HepG2 (cell line): ENCODE results near the gene EHD1. TPM values are rescaled to one million over a fixed set of nuclear protein-coding genes. Genes with fewer than 3 reads are reported as not detected.

Source experiments
- ATAC-seq: fragments of 200-7000 bp; cut with Tn5 transposase; 3 replicates; pipeline ENCODE4 v1.9.1; 2020; ENCODE audit warnings: mild to moderate bottlenecking, moderate library complexity
- BruUV-seq: library from RNA; stranded (reverse); fragments of 400-500 nt; replicated peaks from 2 replicates; lab custom pipeline; 2021; lab: Mats Ljungman, UMichigan
- CTCF ChIA-PET: fragments of 300-600 bp; formaldehyde crosslinking; extraction: SDS; loops from one replicate; lab custom pipeline; 2021; ENCODE audit warnings: low total read pairs, inconsistent platforms, low intra/inter-chr PET ratio; lab: Yijun Ruan, JAX
- POLR2A ChIA-PET: fragments of 350-600 bp; sonication (Branson Sonifier 250); formaldehyde crosslinking; loops from one replicate; lab custom pipeline; 2020; ENCODE audit warnings: antibody characterized with exemption, inconsistent platforms; lab: Yijun Ruan, JAX
- DNase-seq: peaks from one replicate; pipeline ENCODE4 v3.0.0-alpha.2; 2015; ENCODE audit warnings: low spot score
- FAIRE-seq: peaks from 3 replicates; lab custom pipeline; 2011; peaks lifted over from hg19 to GRCh38; lab: Jason Lieb, UNC
- H2AFZ ChIP-seq: one replicate; pipeline ENCODE4 v1.6.1; 2011; ENCODE audit warnings: low read length, inconsistent platforms
- H3K27ac ChIP-seq: fragments of 300-600 bp; 3 replicates; pipeline ENCODE4 v1.8.0; 2011; ENCODE audit warnings: mixed run types, mild to moderate bottlenecking, mixed read lengths, low read length, inconsistent platforms; ENCODE audit not compliant: insufficient read depth; ENCODE audit errors: extremely low read length
- H3K27me3 ChIP-seq, 2 experiments: fragments of 200-600 bp in 1 of 2; 2 replicates in 1 of 2; 3 replicates in 1 of 2; pipeline versions ENCODE4 v1.6.0 to v1.8.0; 2011; ENCODE audit warnings: low read length in 2 of 2, mild to moderate bottlenecking in 2 of 2, moderate library complexity in 2 of 2, inconsistent platforms in 1 of 2; ENCODE audit not compliant: insufficient read depth in 2 of 2, control insufficient read depth in 1 of 2
- H3K36me3 ChIP-seq, 2 experiments: fragments of 200-600 bp in 1 of 2; replicated peaks in 1 of 2; 2 replicates in 1 of 2; 3 replicates in 1 of 2; pipeline versions ENCODE4 v1.5.1 to v1.8.0; 2011; ENCODE audit warnings: low read length in 2 of 2, inconsistent platforms in 1 of 2; ENCODE audit not compliant: insufficient read depth in 2 of 2, control insufficient read depth in 1 of 2
- H3K4me1 ChIP-seq: 2 replicates; pipeline ENCODE4 v1.5.1; 2012; ENCODE audit warnings: low read length, inconsistent platforms; ENCODE audit not compliant: insufficient read depth
- H3K4me2 ChIP-seq: 2 replicates; pipeline ENCODE4 v1.6.0; 2011; ENCODE audit warnings: low read depth, low read length, inconsistent platforms
- H3K4me3 ChIP-seq, 3 experiments: fragments of 200-600 bp in 1 of 3; sonication (generic), shearing (Covaris generic) in 1 of 3; replicated peaks in 1 of 3; 2 replicates each; pipeline ENCODE4 v1.5.1; 2011 to 2016; ENCODE audit warnings: low read length in 3 of 3, inconsistent platforms in 2 of 3, low read depth in 2 of 3, mild to moderate bottlenecking in 2 of 3, control low read depth in 1 of 3, mixed read lengths in 1 of 3; ENCODE audit not compliant: insufficient read depth in 1 of 3
- H3K79me2 ChIP-seq: one replicate; pipeline ENCODE4 v1.6.1; 2011; ENCODE audit warnings: low read length, inconsistent platforms; ENCODE audit not compliant: insufficient read depth
- H3K9ac ChIP-seq: 2 replicates; pipeline ENCODE4 v1.6.0; 2011; ENCODE audit warnings: mild to moderate bottlenecking, low read depth, low read length, inconsistent platforms; ENCODE audit not compliant: insufficient read depth
- H3K9me3 ChIP-seq: 2 replicates; pipeline ENCODE4 v1.5.1; 2012; ENCODE audit warnings: mild to moderate bottlenecking, low read length
- H4K20me1 ChIP-seq: 2 replicates; pipeline ENCODE4 v1.6.0; 2011; ENCODE audit warnings: inconsistent platforms, mild to moderate bottlenecking, low read length, moderate library complexity; ENCODE audit not compliant: insufficient read depth
- DNMT1 ChIP-seq: sonication (generic); formaldehyde crosslinking; IDR thresholded peaks from 2 replicates; pipeline ENCODE4 v1.5.1; 2020; ENCODE audit warnings: mild to moderate bottlenecking, missing genetic modification reagents
- IRX3 ChIP-seq: sonication (generic); formaldehyde crosslinking; IDR thresholded peaks from 2 replicates; pipeline ENCODE4 v1.8.1; 2023; ENCODE audit warnings: mild to moderate bottlenecking, low read depth, missing genetic modification reagents, borderline replicate concordance
- MIER3 ChIP-seq: IDR thresholded peaks from 2 replicates; pipeline ENCODE4 v1.6.1; 2016; ENCODE audit warnings: missing compliant biosample characterization, borderline replicate concordance
- RFX1 ChIP-seq: fragments of 450-650 bp; IDR thresholded peaks from 2 replicates; pipeline ENCODE4 v1.6.1; 2017
- RNF219 ChIP-seq: sonication (generic); formaldehyde crosslinking; IDR thresholded peaks from 2 replicates; pipeline ENCODE4 v1.5.0; 2020; ENCODE audit warnings: mild to moderate bottlenecking, missing genetic modification reagents
- SMAD9 ChIP-seq: sonication (generic); formaldehyde crosslinking; IDR thresholded peaks from 2 replicates; pipeline ENCODE4 v1.5.1; 2020; ENCODE audit warnings: mild to moderate bottlenecking, missing genetic modification reagents
- SOX6 ChIP-seq, 2 experiments: fragments of 450-650 bp in 1 of 2; sonication (generic) in 1 of 2; formaldehyde crosslinking in 1 of 2; IDR thresholded peaks; 2 replicates each; pipeline versions ENCODE4 v1.4.0 to v1.6.1; 2017 to 2020; ENCODE audit warnings: antibody characterized with exemption in 1 of 2, mild to moderate bottlenecking in 1 of 2, missing genetic modification reagents in 1 of 2
- TFAP4 ChIP-seq: sonication (generic); IDR thresholded peaks from 2 replicates; pipeline ENCODE4 v1.6.1; 2016; ENCODE audit warnings: low read depth, borderline replicate concordance
- TGIF2 ChIP-seq: IDR thresholded peaks from 2 replicates; pipeline ENCODE4 v1.6.1; 2016; ENCODE audit warnings: control low read depth, missing compliant biosample characterization
- TIGD3 ChIP-seq: sonication (generic); formaldehyde crosslinking; IDR thresholded peaks from 2 replicates; pipeline ENCODE4 v1.5.1; 2020; ENCODE audit warnings: mild to moderate bottlenecking, missing genetic modification reagents, borderline replicate concordance
- ZBTB44 ChIP-seq: sonication (generic); formaldehyde crosslinking; IDR thresholded peaks from 2 replicates; pipeline ENCODE4 v1.4.0; 2020; ENCODE audit warnings: missing genetic modification reagents
- ZNF292 ChIP-seq: sonication (generic); formaldehyde crosslinking; IDR thresholded peaks from 2 replicates; pipeline ENCODE4 v1.8.1; 2022; ENCODE audit warnings: mild to moderate bottlenecking, low read depth, missing genetic modification reagents, borderline replicate concordance
- ZSCAN5A ChIP-seq: sonication (generic); formaldehyde crosslinking; IDR thresholded peaks from 2 replicates; pipeline ENCODE4 v1.8.0; 2022; ENCODE audit warnings: mild to moderate bottlenecking, missing genetic modification reagents, borderline replicate concordance
- WGBS: methylation state at CpG from one replicate; pipeline ENCODE4 v1.1.6; 2017; ENCODE audit warnings: low lambda C conversion rate; 5-methylcytosine and 5-hydroxymethylcytosine counted together
- in situ Hi-C: cut with HindIII; loops from 2 replicates; pipeline ENCODE4 v1.10.0; 2017; ENCODE audit warnings: low pct_unique_long_range_greater_than_20kb; ENCODE audit not compliant: extremely low pct_ligation_motif_present
- intact Hi-C: fragments of 100-400 bp; cut with micrococcal nuclease; formaldehyde crosslinking; loops from one replicate; pipeline ENCODE4 v1.10.0; 2022; ENCODE audit not compliant: unreplicated experiment
- polyA plus RNA-seq, 8 experiments: library from polyadenylated mRNA; depleted of rRNA in 3 of 8; stranded (reverse) in 7 of 8; unstranded in 1 of 8; fragments of >200 nt; fragmentation: Illumina TruSeq in 4 of 8; extraction: Trizol in 4 of 8; gene quantifications; 2 replicates each; pipeline versions ENCODE4 v1.2.1 to v1.2.3, GENCODE V29; 2011 to 2016; ENCODE audit warnings: low read depth in 4 of 8, missing spikeins in 1 of 8, mixed read lengths in 1 of 8; ENCODE audit not compliant: insufficient read depth in 1 of 8
- total RNA-seq, 5 experiments: library from RNA; depleted of rRNA; stranded (reverse); fragments of >200 nt; fragmentation: Illumina TruSeq; extraction: Trizol; gene quantifications; 2 replicates each; pipeline ENCODE4 v1.2.3, GENCODE V29; 2016; ENCODE audit warnings: low read depth in 1 of 5

The EHD1 gene
- total and polyA plus RNA-seq, 2 of the 13 experiments (the other 11 are each of a cell fraction or from before 2014, with no cell fraction given) = 23.6 to 26.6 TPM

GRCh38 chr11:64865286-64866172, 12.9 kb downstream of the EHD1 start:
- no peak overlapping the region for H2AFZ ChIP-seq
- H3K4me2 ChIP-seq = no peak overlapping the region
- no TSS peak for BruUV-seq
- 97% methylated on average over 9 of the region's 15 CpGs for WGBS
- in situ Hi-C loops = no loop called here
- H4K20me1 ChIP-seq = no peaks in the 10 kb centered on the region
- DNase-seq (no peak), FAIRE-seq (no peak), ATAC-seq (no peak)
- no peaks in the 10 kb centered on the region for H3K27me3 ChIP-seq
- no peak overlapping the region for H3K9ac ChIP-seq
- H3K36me3 ChIP-seq = peaks cover 0 to 17% of the 10 kb centered on the region in 2 experiments; a peak in 1 of 5 replicates
- no peaks in the 10 kb centered on the region for H3K9me3 ChIP-seq
- POLR2A ChIA-PET = interaction anchor here (1.7 kb wide), 1 partner anchor 10 kb away, joined by 9 read pairs; no protein-coding TSS in a partner anchor
- no peak overlapping the region for H3K4me3 ChIP-seq
- CTCF ChIA-PET = no interaction called here
- peaks cover 52% of the 10 kb centered on the region for H3K4me1 ChIP-seq
- intact Hi-C loops = no loop called here
- H3K27ac ChIP-seq = no peak overlapping the region
- H3K79me2 ChIP-seq = peaks cover 51% of the 10 kb centered on the region
- TF ChIP-seq DNMT1 = no peak
- TF ChIP-seq SMAD9 (CRISPR knock-in tag) = no peak
- TF ChIP-seq SOX6 (IDR thresholded peaks at IDR 0.05) = no peak
- no peak for TF ChIP-seq SOX6 (CRISPR knock-in tag; IDR thresholded peaks at IDR 0.05)
- no peak for TF ChIP-seq RNF219 (CRISPR knock-in tag)
- no peak for TF ChIP-seq TFAP4
- TF ChIP-seq ZBTB44 (CRISPR knock-in tag) = no peak
- TF ChIP-seq TIGD3 (CRISPR knock-in tag) = no peak
- TF ChIP-seq ZSCAN5A (CRISPR knock-in tag) = no peak
- TF ChIP-seq IRX3 (CRISPR knock-in tag) = no peak
- TF ChIP-seq TGIF2 (CRISPR knock-in tag) = no peak
- no peak for TF ChIP-seq RFX1
- no peak for TF ChIP-seq ZNF292 (CRISPR knock-in tag)
- no peak for TF ChIP-seq MIER3 (CRISPR knock-in tag)
